Measurements from ENCODE around the gene DDX41. TPM values are rescaled to one million over a fixed set of nuclear protein-coding genes. Genes with fewer than 3 reads are reported as not detected.

DDX41 gene
- total RNA-seq, 1 experiment from 2014 or later, result 318 TPM

GRCh38 chr5:177550122-177550521 lies 33.4 kb upstream of the DDX41 start:
- H3K4me3 ChIP-seq (ENCODE audit: low read length), result no peak overlapping the region
- H3K4me2 ChIP-seq (ENCODE audit: low read length), result no peak overlapping the region
- ChIA-PET CTCF (no interaction called here), POLR2A (ENCODE audit: unreplicated experiment) (no interaction called here)
- peaks cover 45% of the 10 kb centered on the region for H3K4me1 ChIP-seq (ENCODE audit: insufficient read depth, low read length)
- no peak overlapping the region for H3K27ac ChIP-seq (ENCODE audit: low read length)
- DNase-seq (no peak), ATAC-seq (no peak)
- H4K20me1 ChIP-seq (ENCODE audit: low read length), result peaks cover 28% of the 10 kb centered on the region
- no peaks in the 10 kb centered on the region; the same call in 1 of the 2 replicates for H3K36me3 ChIP-seq (ENCODE audit: low read depth, low read length)
- TF ChIP-seq EZH2phosphoT487 (IDR thresholded peaks at IDR 0.05; ENCODE audit: borderline replicate concordance, low read length) (no peak), CTCF (conservative IDR thresholded peaks at IDR 0.05; ENCODE audit: low read depth, low read length) (no peak), EZH2 (IDR thresholded peaks at IDR 0.05; ENCODE audit: low read length, unreplicated experiment) (no peak)
- no TSS peak for BruUV-seq (replicated peaks)
- no peaks in the 10 kb centered on the region for H3K9me2 ChIP-seq (replicated peaks; ENCODE audit: low read length)
- no peaks in the 10 kb centered on the region for H3K27me3 ChIP-seq (ENCODE audit: low read length)
- no peak overlapping the region for H2AFZ ChIP-seq (ENCODE audit: low read length)
- H3F3A ChIP-seq (ENCODE audit: low read length, unreplicated experiment), result peaks cover 18% of the 10 kb centered on the region
- no peaks in the 10 kb centered on the region for H3K9me3 ChIP-seq (ENCODE audit: low read length)
- H3K79me2 ChIP-seq (ENCODE audit: low read length), result peaks cover 79% of the 10 kb centered on the region
- H3K9ac ChIP-seq (ENCODE audit: low read length), result no peak overlapping the region
- intact Hi-C loops (cut with micrococcal nuclease), result loop anchor here (5.0 kb wide), 1 partner anchor 33 kb away; the partner anchor contains the start of gene DDX41

GRCh38 chr5:177548495-177548894 lies 31.7 kb upstream of the DDX41 start:
- ChIA-PET CTCF (no interaction called here), POLR2A (ENCODE audit: unreplicated experiment) (no interaction called here)
- no peaks in the 10 kb centered on the region for H3K27me3 ChIP-seq (ENCODE audit: low read length)
- H3K9me3 ChIP-seq (ENCODE audit: low read length), result no peaks in the 10 kb centered on the region
- DNase-seq (no peak), ATAC-seq (no peak)
- no peaks in the 10 kb centered on the region; the same call in 1 of the 2 replicates for H3K36me3 ChIP-seq (ENCODE audit: low read depth, low read length)
- no TSS peak for BruUV-seq (replicated peaks)
- H3K4me2 ChIP-seq (ENCODE audit: low read length), result no peak overlapping the region
- TF ChIP-seq CTCF (conservative IDR thresholded peaks at IDR 0.05; ENCODE audit: low read depth, low read length) (no peak), EZH2phosphoT487 (IDR thresholded peaks at IDR 0.05; ENCODE audit: borderline replicate concordance, low read length) (no peak), EZH2 (IDR thresholded peaks at IDR 0.05; ENCODE audit: low read length, unreplicated experiment) (no peak)
- H3K27ac ChIP-seq (ENCODE audit: low read length), result no peak overlapping the region
- H3K9ac ChIP-seq (ENCODE audit: low read length), result no peak overlapping the region
- H3K79me2 ChIP-seq (ENCODE audit: low read length), result peaks cover 84% of the 10 kb centered on the region
- H3K4me1 ChIP-seq (ENCODE audit: insufficient read depth, low read length), result peaks cover 40% of the 10 kb centered on the region
- intact Hi-C loops (cut with micrococcal nuclease), result no loop called here
- no peak overlapping the region for H3K4me3 ChIP-seq (ENCODE audit: low read length)
- H4K20me1 ChIP-seq (ENCODE audit: low read length), result peaks cover 28% of the 10 kb centered on the region
- H3F3A ChIP-seq (ENCODE audit: low read length, unreplicated experiment), result peaks cover 18% of the 10 kb centered on the region
- no peak overlapping the region for H2AFZ ChIP-seq (ENCODE audit: low read length)
- H3K9me2 ChIP-seq (replicated peaks; ENCODE audit: low read length), result no peaks in the 10 kb centered on the region

GRCh38 chr5:177547736-177548135 lies 31.0 kb upstream of the DDX41 start:
- peaks cover 84% of the 10 kb centered on the region for H3K79me2 ChIP-seq (ENCODE audit: low read length)
- no peak for DNase-seq
- no peak overlapping the region for H3K9ac ChIP-seq (ENCODE audit: low read length)
- H3F3A ChIP-seq (ENCODE audit: low read length, unreplicated experiment), result peaks cover 18% of the 10 kb centered on the region
- H3K4me2 ChIP-seq (ENCODE audit: low read length), result no peak overlapping the region
- H3K36me3 ChIP-seq (ENCODE audit: low read depth, low read length), result no peaks in the 10 kb centered on the region; the same call in 1 of the 2 replicates
- ChIA-PET CTCF (no interaction called here), POLR2A (ENCODE audit: unreplicated experiment) (no interaction called here)
- H3K4me3 ChIP-seq (ENCODE audit: low read length), result no peak overlapping the region
- peaks cover 25% of the 10 kb centered on the region for H4K20me1 ChIP-seq (ENCODE audit: low read length)
- intact Hi-C loops (cut with micrococcal nuclease), result no loop called here
- TF ChIP-seq EZH2 (IDR thresholded peaks at IDR 0.05; ENCODE audit: low read length, unreplicated experiment) (no peak), CTCF (conservative IDR thresholded peaks at IDR 0.05; ENCODE audit: low read depth, low read length) (no peak), EZH2phosphoT487 (IDR thresholded peaks at IDR 0.05; ENCODE audit: borderline replicate concordance, low read length) (no peak)
- H2AFZ ChIP-seq (ENCODE audit: low read length), result no peak overlapping the region
- no TSS peak for BruUV-seq (replicated peaks)
- H3K27ac ChIP-seq (ENCODE audit: low read length), result no peak overlapping the region
- H3K9me3 ChIP-seq (ENCODE audit: low read length), result no peaks in the 10 kb centered on the region
- no peaks in the 10 kb centered on the region for H3K9me2 ChIP-seq (replicated peaks; ENCODE audit: low read length)
- ATAC-seq, result no peak
- H3K27me3 ChIP-seq (ENCODE audit: low read length), result no peaks in the 10 kb centered on the region
- peaks cover 33% of the 10 kb centered on the region for H3K4me1 ChIP-seq (ENCODE audit: insufficient read depth, low read length)
